Measurements from ENCODE around the gene ARID5B. TPM values are rescaled to one million over a fixed set of nuclear protein-coding genes. Genes with fewer than 3 reads are reported as not detected.

The ARID5B gene
- total and polyA plus RNA-seq, 2 of the 4 experiments (the other 2 are of a cell fraction), result 41.0 to 125 TPM

GRCh38 chr10:62044566-62044965 is 143.1 kb downstream of the ARID5B start:
- Histone ChIP-seq H3K18ac (ENCODE audit: low read depth, low read length) (peak overlapping the region; percentile 68), H2AFZ (replicated peaks; ENCODE audit: low read length, poor library complexity) (no peak overlapping the region), H4K5ac (ENCODE audit: low read depth, low read length) (peak overlapping the region; percentile 39), H3K9me3 (ENCODE audit: control insufficient read depth, insufficient read depth, low read length) (no peaks in the 10 kb centered on the region), H3K14ac (replicated peaks; ENCODE audit: low read depth, low read length) (peak overlapping the region; percentile 89), H3K56ac (ENCODE audit: extremely low read depth, insufficient read depth, low read length) (no peak overlapping the region), H2BK5ac (ENCODE audit: low read depth, low read length, poor library complexity, severe bottlenecking) (peak overlapping the region; percentile 92), H3K4me1 (ENCODE audit: control insufficient read depth, insufficient read depth, low read length) (peaks cover 27% of the 10 kb centered on the region), H4K8ac (ENCODE audit: low read depth in 2 of 2, low read length in 2 of 2) (peak overlapping the region; percentile 59 to 67; a peak in 3 of 4 replicates), H3K79me1 (ENCODE audit: low read depth in 1 of 2, low read length in 2 of 2) (peaks cover 18 to 66% of the 10 kb centered on the region in 2 experiments), H3K36me3 (ENCODE audit: control insufficient read depth, insufficient read depth, low read length) (peaks cover 4% of the 10 kb centered on the region), H2BK120ac (ENCODE audit: low read depth, low read length) (peak overlapping the region; percentile 96), H2AK9ac (replicated peaks; ENCODE audit: low read depth, low read length, poor library complexity) (no peak overlapping the region), H3K9me1 (ENCODE audit: insufficient read depth, low read length) (peaks cover 24% of the 10 kb centered on the region), H3K23ac (ENCODE audit: low read depth, low read length) (peak overlapping the region; percentile 90), H2AK5ac (ENCODE audit: low read depth, low read length) (peak overlapping the region; percentile 84), H3K27me3 (ENCODE audit: control insufficient read depth, insufficient read depth, low read length) (no peaks in the 10 kb centered on the region), H2BK20ac (ENCODE audit: low read depth, low read length) (peak overlapping the region; percentile 98), H4K91ac (ENCODE audit: insufficient read depth, low read depth, low read length) (peak overlapping the region; percentile 69), H3K4ac (ENCODE audit: low read depth, low read length) (peak overlapping the region; percentile 92), H2BK15ac (ENCODE audit: low read depth, low read length) (peak overlapping the region; percentile 75; the same call in 2 of the 3 replicates), H4K20me1 (ENCODE audit: insufficient read depth, low read length) (no peaks in the 10 kb centered on the region; the same call in 1 of the 2 replicates), H3K4me3 (ENCODE audit: insufficient read depth, low read depth, low read length) (no peak overlapping the region), H3K27ac (ENCODE audit: insufficient read depth, low read length) (peak overlapping the region; percentile 80), H3K4me2 (ENCODE audit: low read depth, low read length) (no peak overlapping the region), H3K9ac (ENCODE audit: low read depth, low read length) (no peak overlapping the region)
- no TSS peak for BruUV-seq (replicated peaks)
- CTCF ChIA-PET, result no interaction called here
- POLR2A ChIA-PET (ENCODE audit: unreplicated experiment), result no interaction called here
- dilution Hi-C loops (cut with HindIII; ENCODE audit: low sequenced_read_pairs, unreplicated experiment), result no loop called here
- 100% methylated on average over 1 of the region's 5 CpGs; no CpG with 5 or more reads in 1 of the 2 experiments for WGBS, 2 experiments (ENCODE audit: extremely low coverage in 2 of 2, insufficient read length in 1 of 2)
- TF ChIP-seq, protein P1, sequence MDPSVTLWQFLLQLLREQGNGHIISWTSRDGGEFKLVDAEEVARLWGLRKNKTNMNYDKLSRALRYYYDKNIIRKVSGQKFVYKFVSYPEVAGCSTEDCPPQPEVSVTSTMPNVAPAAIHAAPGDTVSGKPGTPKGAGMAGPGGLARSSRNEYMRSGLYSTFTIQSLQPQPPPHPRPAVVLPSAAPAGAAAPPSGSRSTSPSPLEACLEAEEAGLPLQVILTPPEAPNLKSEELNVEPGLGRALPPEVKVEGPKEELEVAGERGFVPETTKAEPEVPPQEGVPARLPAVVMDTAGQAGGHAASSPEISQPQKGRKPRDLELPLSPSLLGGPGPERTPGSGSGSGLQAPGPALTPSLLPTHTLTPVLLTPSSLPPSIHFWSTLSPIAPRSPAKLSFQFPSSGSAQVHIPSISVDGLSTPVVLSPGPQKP (IDR thresholded peaks at IDR 0.05; ENCODE audit: borderline replicate concordance, low read depth, low read length), result no peak
- TF ChIP-seq RFX5 (IDR thresholded peaks at IDR 0.05; ENCODE audit: low read depth, low read length) (no peak), RCOR1 (IDR thresholded peaks at IDR 0.05; ENCODE audit: insufficient replicate concordance, low read length) (no peak), MXI1 (IDR thresholded peaks at IDR 0.05; ENCODE audit: borderline replicate concordance, low read depth, low read length) (no peak), MAZ (IDR thresholded peaks at IDR 0.05; ENCODE audit: borderline replicate concordance, low read depth, low read length) (no peak), FOS (IDR thresholded peaks at IDR 0.05; ENCODE audit: low read depth, low read length) (no peak), NFE2L2 (IDR thresholded peaks at IDR 0.05; ENCODE audit: low read depth, low read length) (no peak), SMC3 (IDR thresholded peaks at IDR 0.05; ENCODE audit: low read depth, low read length) (no peak), MAFK (IDR thresholded peaks at IDR 0.05; ENCODE audit: low read depth, low read length) (no peak), CHD1 (IDR thresholded peaks at IDR 0.05; ENCODE audit: low read depth, low read length) (no peak), USF2 (IDR thresholded peaks at IDR 0.05; ENCODE audit: low read depth, low read length) (no peak), CEBPB (IDR thresholded peaks at IDR 0.05; ENCODE audit: low read depth, low read length) (no peak), POLR2A (IDR thresholded peaks at IDR 0.05; ENCODE audit: low read depth, low read length) (no peak), BHLHE40 (IDR thresholded peaks at IDR 0.05; ENCODE audit: low read depth, low read length) (no peak), RAD21 (IDR thresholded peaks at IDR 0.05; ENCODE audit: low read length) (no peak)
- TF ChIP-seq, protein P2, sequence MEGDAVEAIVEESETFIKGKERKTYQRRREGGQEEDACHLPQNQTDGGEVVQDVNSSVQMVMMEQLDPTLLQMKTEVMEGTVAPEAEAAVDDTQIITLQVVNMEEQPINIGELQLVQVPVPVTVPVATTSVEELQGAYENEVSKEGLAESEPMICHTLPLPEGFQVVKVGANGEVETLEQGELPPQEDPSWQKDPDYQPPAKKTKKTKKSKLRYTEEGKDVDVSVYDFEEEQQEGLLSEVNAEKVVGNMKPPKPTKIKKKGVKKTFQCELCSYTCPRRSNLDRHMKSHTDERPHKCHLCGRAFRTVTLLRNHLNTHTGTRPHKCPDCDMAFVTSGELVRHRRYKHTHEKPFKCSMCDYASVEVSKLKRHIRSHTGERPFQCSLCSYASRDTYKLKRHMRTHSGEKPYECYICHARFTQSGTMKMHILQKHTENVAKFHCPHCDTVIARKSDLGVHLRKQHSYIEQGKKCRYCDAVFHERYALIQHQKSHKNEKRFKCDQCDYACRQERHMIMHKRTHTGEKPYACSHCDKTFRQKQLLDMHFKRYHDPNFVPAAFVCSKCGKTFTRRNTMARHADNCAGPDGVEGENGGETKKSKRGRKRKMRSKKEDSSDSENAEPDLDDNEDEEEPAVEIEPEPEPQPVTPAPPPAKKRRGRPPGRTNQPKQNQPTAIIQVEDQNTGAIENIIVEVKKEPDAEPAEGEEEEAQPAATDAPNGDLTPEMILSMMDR (conservative IDR thresholded peaks at IDR 0.05; ENCODE audit: low read depth, low read length), result no peak
- intact Hi-C loops (cut with micrococcal nuclease), result loop anchor here (10.0 kb wide), 2 partner anchors 760 to 1080 kb away; partner anchors contain the start of gene ADO
- in situ Hi-C loops (cut with MboI; ENCODE audit: low sequenced_read_pairs), result loop anchor here (25.0 kb wide), 3 partner anchors 543 to 1232 kb away; partner anchors contain the start of genes ADO and EGR2
- DNase-seq, result no peak
- no peak for ATAC-seq (ENCODE audit: low read depth)
